Left ventricle myocardium inferior (tissue), 1 donor: ENCODE measurements around the gene MYO10. TPM values are rescaled to one million over a fixed set of nuclear protein-coding genes. Genes with fewer than 3 reads are reported as not detected.

Experiments used
- DNase-seq: peaks from one replicate; pipeline ENCODE4 v3.0.0-alpha.2; 2020
- H3K27ac ChIP-seq: fragments of 200-600 bp; replicated peaks from 2 replicates; pipeline ENCODE4 v1.8.0; 2021
- H3K27me3 ChIP-seq: fragments of 200-600 bp; 2 replicates; pipeline ENCODE4 v1.8.0; 2021; ENCODE audit warnings: low read depth
- H3K36me3 ChIP-seq: fragments of 200-600 bp; 2 replicates; pipeline ENCODE4 v1.8.0; 2021
- H3K4me1 ChIP-seq: fragments of 200-600 bp; 2 replicates; pipeline ENCODE4 v1.8.0; 2021
- H3K4me3 ChIP-seq: fragments of 200-600 bp; 2 replicates; pipeline ENCODE4 v1.8.0; 2021; ENCODE audit warnings: mild to moderate bottlenecking, moderate library complexity
- H3K9me3 ChIP-seq: fragments of 200-600 bp; replicated peaks from 2 replicates; pipeline ENCODE4 v1.8.0; 2021
- CTCF ChIP-seq: fragments of 200-600 bp; IDR thresholded peaks from 2 replicates; pipeline ENCODE4 v1.8.0; 2021; ENCODE audit warnings: antibody characterized with exemption, mild to moderate bottlenecking, borderline replicate concordance
- intact Hi-C: fragments of 100-400 bp; cut with micrococcal nuclease; formaldehyde crosslinking; loops from one replicate; pipeline ENCODE4 v1.11.0; 2022
- total RNA-seq: library from RNA; stranded (reverse); fragmentation: NEBNext Ultra II Directional; extraction: Animal tissue kit (Norgen Biotek cat#: 25700); gene quantifications from one replicate; pipeline ENCODE4 v1.2.1, GENCODE V29; 2021
- donor health status: DM: no; HTN: yes; CAD: no; lungs with severe emphysema.

MYO10 gene
- total RNA-seq, 1 donor from 2014 or later = 5.0 TPM

GRCh38 chr5:16914108-16914435 lies 22.0 kb downstream of the MYO10 start:
- TF ChIP-seq CTCF = no peak

GRCh38 chr5:16913187-16914107 lies 22.6 kb downstream of the MYO10 start:
- Histone ChIP-seq H3K4me3 (no peak overlapping the region), H3K9me3 (no peaks in the 10 kb centered on the region), H3K27ac (no peak overlapping the region), H3K4me1 (no peaks in the 10 kb centered on the region), H3K27me3 (no peaks in the 10 kb centered on the region), H3K36me3 (no peaks in the 10 kb centered on the region)
- intact Hi-C loops = no loop called here
- no peak for TF ChIP-seq CTCF
- DNase-seq = no peak

More at GRCh38 chr5:16914108-16914435, 22.0 kb downstream of the MYO10 start:
- DNase-seq = no peak
- H3K36me3 ChIP-seq = no peaks in the 10 kb centered on the region
- no peaks in the 10 kb centered on the region for H3K4me1 ChIP-seq
- intact Hi-C loops = no loop called here
- no peaks in the 10 kb centered on the region for H3K27me3 ChIP-seq
- no peak overlapping the region for H3K27ac ChIP-seq
- no peaks in the 10 kb centered on the region for H3K9me3 ChIP-seq
- H3K4me3 ChIP-seq = no peak overlapping the region

GRCh38 chr5:16912080-16912479 lies 24.0 kb downstream of the MYO10 start:
- no peak for TF ChIP-seq CTCF
- H3K4me1 ChIP-seq = no peaks in the 10 kb centered on the region
- DNase-seq = no peak

GRCh38 chr5:16909464-16909863 lies 26.6 kb downstream of the MYO10 start:
- DNase-seq = no peak
- peaks cover 5% of the 10 kb centered on the region for H3K27me3 ChIP-seq
- H3K9me3 ChIP-seq = no peaks in the 10 kb centered on the region
- no peak overlapping the region for H3K27ac ChIP-seq
- TF ChIP-seq CTCF = no peak
- H3K4me1 ChIP-seq = no peaks in the 10 kb centered on the region
- intact Hi-C loops = no loop called here
- H3K36me3 ChIP-seq = no peaks in the 10 kb centered on the region
- H3K4me3 ChIP-seq = no peak overlapping the region

More at GRCh38 chr5:16912080-16912479, 24.0 kb downstream of the MYO10 start:
- Histone ChIP-seq H3K4me3 (no peak overlapping the region), H3K36me3 (no peaks in the 10 kb centered on the region), H3K27ac (no peak overlapping the region), H3K9me3 (no peaks in the 10 kb centered on the region), H3K27me3 (no peaks in the 10 kb centered on the region)
- intact Hi-C loops = no loop called here

GRCh38 chr5:16907270-16907669 lies 28.8 kb downstream of the MYO10 start:
- Histone ChIP-seq H3K4me1 (no peaks in the 10 kb centered on the region), H3K27me3 (peaks cover 7% of the 10 kb centered on the region), H3K4me3 (no peak overlapping the region), H3K27ac (no peak overlapping the region), H3K36me3 (no peaks in the 10 kb centered on the region), H3K9me3 (no peaks in the 10 kb centered on the region)
- intact Hi-C loops = no loop called here
- DNase-seq = no peak
- no peak for TF ChIP-seq CTCF
